ENCODE measurements around the gene RREB1. TPM values are rescaled to one million over a fixed set of nuclear protein-coding genes. Genes with fewer than 3 reads are reported as not detected.
A peak's percentile ranks its signal among the peaks of the same experiment; 100 is the strongest.

Gene RREB1
- total RNA-seq, 2 experiments from 2014 or later, result 14.7 to 18.1 TPM

DNA sequence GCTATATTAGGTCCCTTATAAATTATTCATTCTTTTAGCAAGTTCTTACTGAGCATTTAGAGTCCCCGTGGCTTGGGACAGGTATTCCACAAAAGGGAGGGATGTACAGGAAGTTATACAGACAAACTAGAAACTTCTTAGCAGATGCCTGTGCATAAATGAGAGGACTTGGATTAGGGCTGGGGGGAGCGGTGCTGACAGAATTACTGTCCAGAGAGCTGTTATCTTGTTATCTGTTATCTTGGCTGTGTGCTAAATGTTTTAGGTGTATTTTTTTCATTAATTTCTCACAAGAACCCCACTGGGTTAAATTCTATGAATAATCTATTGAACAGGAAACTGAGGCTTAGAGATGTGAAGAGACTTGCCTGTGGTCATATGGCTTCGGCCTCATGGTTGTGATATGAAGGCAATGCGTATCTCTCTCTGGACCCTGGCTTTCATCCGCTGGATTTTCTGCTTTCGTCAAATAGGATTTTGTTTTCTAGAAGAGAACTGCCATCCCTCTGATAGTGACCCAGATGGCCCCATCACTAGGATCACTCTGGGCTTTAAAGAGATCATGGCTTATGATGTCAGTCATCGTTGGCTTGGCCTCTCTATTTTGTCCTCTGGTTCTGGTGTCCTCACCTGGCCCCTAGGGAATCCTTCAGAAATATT, 32.3 kb upstream of the RREB1 start:
- ATAC-seq, result no peak
- no peak overlapping the region for H3K4me3 Mint-ChIP-seq
- no peaks in the 10 kb centered on the region for H3K9me3 Mint-ChIP-seq (ENCODE audit: low read depth)
- CTCF ChIA-PET, result no interaction called here
- H3K36me3 Mint-ChIP-seq (ENCODE audit: low read depth), result no peaks in the 10 kb centered on the region
- H3K27ac Mint-ChIP-seq, result no peak overlapping the region
- POLR2A ChIA-PET, result no interaction called here
- peaks cover 12% of the 10 kb centered on the region for H3K4me1 Mint-ChIP-seq
- intact Hi-C loops (cut with DNase I, micrococcal nuclease), result no loop called here
- no peak for DNase-seq
- peaks cover 24% of the 10 kb centered on the region for H3K27me3 Mint-ChIP-seq

DNA sequence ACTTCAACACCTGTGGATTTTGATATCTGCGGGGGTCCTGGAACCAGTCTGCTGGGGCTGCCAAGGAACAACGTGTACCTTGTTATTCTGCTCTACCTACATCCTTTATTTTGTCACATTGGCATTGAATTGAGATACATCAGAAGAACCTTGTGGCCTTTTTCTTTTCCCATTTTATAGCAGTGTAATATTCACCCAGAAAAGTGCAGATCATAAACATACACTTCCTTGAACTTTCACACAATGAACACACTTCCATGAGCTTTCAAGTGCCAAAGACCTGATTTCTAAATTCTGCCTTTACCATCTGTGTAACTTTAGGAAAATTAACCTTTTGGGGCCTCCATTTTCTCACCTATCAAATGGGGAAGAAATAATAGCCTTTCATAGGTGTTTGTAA, 29.9 kb upstream of the RREB1 start:
- CTCF ChIA-PET, result interaction anchor here (2.0 kb wide), 1 partner anchor 9 kb away, joined by 5 read pairs; no protein-coding TSS in a partner anchor
- no peak for DNase-seq
- H3K9me3 Mint-ChIP-seq (ENCODE audit: low read depth), result no peaks in the 10 kb centered on the region
- ATAC-seq, result no peak
- POLR2A ChIA-PET, result interaction anchor here (0.7 kb wide), 1 partner anchor 266 kb away, joined by 6 read pairs; no protein-coding TSS in a partner anchor
- H3K4me3 Mint-ChIP-seq, result no peak overlapping the region
- peaks cover 18% of the 10 kb centered on the region for H3K27me3 Mint-ChIP-seq
- intact Hi-C loops (cut with DNase I, micrococcal nuclease), result no loop called here
- no peaks in the 10 kb centered on the region for H3K36me3 Mint-ChIP-seq (ENCODE audit: low read depth)
- peaks cover 12% of the 10 kb centered on the region for H3K4me1 Mint-ChIP-seq
- H3K27ac Mint-ChIP-seq, result no peak overlapping the region

DNA sequence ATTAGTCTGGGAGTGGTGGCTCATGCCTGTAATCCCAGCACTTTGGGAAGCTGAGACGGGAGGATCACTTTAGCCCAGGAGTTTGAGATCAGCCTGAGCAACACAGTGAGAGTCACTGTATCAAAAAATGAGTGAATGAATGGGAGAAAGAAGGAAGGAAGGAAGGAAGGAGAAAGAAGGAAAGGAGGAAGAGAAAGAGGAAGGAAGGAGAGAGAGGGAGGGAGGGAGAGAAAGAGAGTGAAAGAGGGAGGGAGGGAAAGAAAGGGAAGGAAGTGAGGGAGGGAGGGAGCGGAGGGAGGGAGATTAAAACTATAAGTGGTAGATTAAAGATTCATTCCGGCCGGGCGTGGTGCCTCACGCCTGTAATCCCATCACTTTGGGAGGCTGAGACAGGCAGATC, 28.9 kb upstream of the RREB1 start:
- ChIA-PET POLR2A (interaction anchor here (0.7 kb wide), 1 partner anchor 383 kb away, joined by 3 read pairs; no protein-coding TSS in a partner anchor), CTCF (interaction anchor here (2.0 kb wide), 1 partner anchor 8 kb away, joined by 5 read pairs; no protein-coding TSS in a partner anchor)
- peaks cover 17% of the 10 kb centered on the region for H3K27me3 Mint-ChIP-seq
- peaks cover 5% of the 10 kb centered on the region for H3K4me1 Mint-ChIP-seq
- H3K36me3 Mint-ChIP-seq (ENCODE audit: low read depth), result no peaks in the 10 kb centered on the region
- intact Hi-C loops (cut with DNase I, micrococcal nuclease), result no loop called here
- no peak overlapping the region for H3K4me3 Mint-ChIP-seq
- no peak overlapping the region for H3K27ac Mint-ChIP-seq
- no peaks in the 10 kb centered on the region for H3K9me3 Mint-ChIP-seq (ENCODE audit: low read depth)
- DNase-seq, result no peak
- no peak for ATAC-seq

DNA sequence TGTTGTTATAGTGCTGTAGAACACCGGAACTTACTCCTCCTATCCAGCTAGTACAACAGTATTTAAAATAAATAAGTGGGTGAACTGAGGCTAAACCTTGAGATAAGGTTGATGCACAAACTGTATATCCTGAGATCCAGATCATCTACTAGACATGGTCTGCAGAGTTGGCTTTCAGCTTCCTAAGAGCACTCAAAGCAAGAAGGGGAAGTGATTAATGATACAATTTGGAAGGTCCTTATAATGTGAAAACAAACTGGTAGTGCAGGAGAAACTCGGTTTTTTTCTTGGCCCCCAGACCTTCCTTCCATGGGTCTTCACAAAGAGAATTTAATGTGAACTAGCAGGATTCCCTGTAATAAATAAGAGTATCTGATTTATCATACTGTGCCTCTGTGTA, 27.4 kb upstream of the RREB1 start:
- Mint-ChIP-seq H3K4me1 (no peaks in the 10 kb centered on the region), H3K9me3 (ENCODE audit: low read depth) (no peaks in the 10 kb centered on the region), H3K4me3 (no peak overlapping the region), H3K36me3 (ENCODE audit: low read depth) (no peaks in the 10 kb centered on the region), H3K27me3 (peaks cover 18% of the 10 kb centered on the region), H3K27ac (no peak overlapping the region)
- intact Hi-C loops (cut with DNase I, micrococcal nuclease), result no loop called here
- CTCF ChIA-PET, result no interaction called here
- POLR2A ChIA-PET, result no interaction called here
- no peak for DNase-seq
- no peak for ATAC-seq

GRCh38 chr6:7085911-7086310, 21.9 kb upstream of the RREB1 start:
- H3K36me3 Mint-ChIP-seq (ENCODE audit: low read depth), result no peaks in the 10 kb centered on the region
- intact Hi-C loops (cut with DNase I, micrococcal nuclease), result loop anchor here (1.0 to 5.0 kb wide), 9 partner anchors 12 to 299 kb away; partner anchors contain the start of gene RREB1 (in 2 of the 2)
- H3K9me3 Mint-ChIP-seq (ENCODE audit: low read depth), result no peaks in the 10 kb centered on the region
- H3K4me3 Mint-ChIP-seq, result no peak overlapping the region
- ChIA-PET POLR2A (interaction anchor here (2.3 kb wide), 1 partner anchor 21 kb away, joined by 14 read pairs; no protein-coding TSS in a partner anchor), CTCF (interaction anchor here (0.8 to 1.5 kb wide), 5 partner anchors 12 to 37 kb away, joined by 3 to 9 read pairs (median 4); no protein-coding TSS in a partner anchor)
- peak; percentile 27 for DNase-seq
- H3K4me1 Mint-ChIP-seq, result peaks cover 30% of the 10 kb centered on the region
- H3K27ac Mint-ChIP-seq, result no peak overlapping the region
- no peak for ATAC-seq
- peaks cover 6% of the 10 kb centered on the region for H3K27me3 Mint-ChIP-seq

DNA sequence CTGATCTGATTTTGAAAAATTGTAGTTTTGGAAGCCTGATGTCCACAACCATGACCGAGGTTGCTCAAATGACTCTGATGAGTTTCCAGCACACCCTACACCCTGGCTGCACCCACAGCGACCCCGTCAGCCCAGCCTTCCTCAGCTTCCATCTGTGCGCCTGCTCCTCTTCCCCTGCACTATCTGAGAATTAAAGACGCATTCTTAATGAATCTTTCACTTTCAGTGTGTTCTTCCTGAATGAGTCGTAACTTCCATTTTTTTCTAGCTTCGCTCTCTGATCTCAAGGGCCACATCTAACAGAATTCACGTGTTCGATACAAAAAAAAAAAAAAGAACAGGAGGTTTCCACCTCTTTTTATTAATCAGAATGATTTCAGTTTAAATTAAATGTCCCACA, 21.3 kb upstream of the RREB1 start:
- peak overlapping the region; percentile 53 for H3K4me3 Mint-ChIP-seq
- peaks cover 30% of the 10 kb centered on the region for H3K4me1 Mint-ChIP-seq
- ChIA-PET CTCF (interaction anchor here (0.7 to 1.5 kb wide), 10 partner anchors 8 to 1100 kb away, joined by 3 to 9 read pairs (median 4); no protein-coding TSS in a partner anchor), POLR2A (interaction anchor here (0.6 to 2.3 kb wide), 3 partner anchors 20 to 51 kb away, joined by 5 to 14 read pairs (median 5); no protein-coding TSS in a partner anchor)
- intact Hi-C loops (cut with DNase I, micrococcal nuclease), result loop anchor here (1.0 to 5.0 kb wide), 9 partner anchors 12 to 299 kb away; partner anchors contain the start of gene RREB1 (in 2 of the 2)
- peak; percentile 59 for ATAC-seq
- no peaks in the 10 kb centered on the region for H3K9me3 Mint-ChIP-seq (ENCODE audit: low read depth)
- H3K27me3 Mint-ChIP-seq, result peaks cover 6% of the 10 kb centered on the region
- H3K27ac Mint-ChIP-seq, result peak overlapping the region; percentile 26
- no peaks in the 10 kb centered on the region for H3K36me3 Mint-ChIP-seq (ENCODE audit: low read depth)
- peak; percentile 56 for DNase-seq

DNA sequence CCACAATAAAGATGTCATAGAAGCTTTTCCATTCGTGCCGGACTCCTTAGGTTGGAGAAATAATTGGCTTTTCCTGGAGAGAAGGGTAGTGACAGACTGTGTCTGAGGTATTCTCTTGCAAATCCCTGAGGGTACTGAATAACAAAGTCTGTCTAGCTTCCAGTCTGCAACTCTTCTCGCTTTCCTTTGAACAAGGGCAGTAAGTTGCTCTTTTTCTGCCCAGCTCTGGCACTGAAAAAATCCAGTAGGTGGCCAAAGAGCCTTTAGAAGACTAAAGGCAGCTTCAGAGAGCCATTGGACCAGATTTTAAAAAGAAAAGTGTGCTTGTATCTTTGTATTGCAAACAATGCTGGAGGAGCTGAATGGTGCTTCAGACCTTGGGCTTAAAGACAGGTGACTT, 20.7 kb upstream of the RREB1 start:
- POLR2A ChIA-PET, result interaction anchor here (0.6 to 2.3 kb wide), 4 partner anchors 13 to 51 kb away, joined by 3 to 14 read pairs (median 5); no protein-coding TSS in a partner anchor
- peaks cover 30% of the 10 kb centered on the region for H3K4me1 Mint-ChIP-seq
- DNase-seq (no peak), ATAC-seq (no peak)
- CTCF ChIA-PET, result interaction anchor here (0.6 to 1.5 kb wide), 15 partner anchors 9 to 1100 kb away, joined by 3 to 9 read pairs (median 3); no protein-coding TSS in a partner anchor
- intact Hi-C loops (cut with DNase I, micrococcal nuclease), result loop anchor here (1.0 to 5.0 kb wide), 7 partner anchors 20 to 300 kb away; partner anchors contain the start of gene RREB1 (in 1 of the 2)
- peaks cover 6% of the 10 kb centered on the region for H3K27me3 Mint-ChIP-seq
- peak overlapping the region; percentile 26 for H3K27ac Mint-ChIP-seq
- peak overlapping the region; percentile 53 for H3K4me3 Mint-ChIP-seq
- no peaks in the 10 kb centered on the region for H3K9me3 Mint-ChIP-seq (ENCODE audit: low read depth)
- no peaks in the 10 kb centered on the region for H3K36me3 Mint-ChIP-seq (ENCODE audit: low read depth)

GRCh38 chr6:7087491-7087979, 20.2 kb upstream of the RREB1 start:
- Mint-ChIP-seq H3K4me3 (peak overlapping the region; percentile 53), H3K9me3 (ENCODE audit: low read depth) (no peaks in the 10 kb centered on the region), H3K4me1 (peaks cover 30% of the 10 kb centered on the region), H3K27ac (peak overlapping the region; percentile 26), H3K27me3 (peaks cover 8% of the 10 kb centered on the region), H3K36me3 (ENCODE audit: low read depth) (no peaks in the 10 kb centered on the region)
- ChIA-PET CTCF (interaction anchor here (0.6 to 1.4 kb wide), 11 partner anchors 10 to 318 kb away, joined by 3 to 5 read pairs (median 3); no protein-coding TSS in a partner anchor), POLR2A (interaction anchor here (0.6 to 2.3 kb wide), 5 partner anchors 14 to 55 kb away, joined by 3 to 14 read pairs (median 5); no protein-coding TSS in a partner anchor)
- ATAC-seq, result peak; percentile 84
- intact Hi-C loops (cut with DNase I, micrococcal nuclease), result loop anchor here (1.0 to 5.0 kb wide), 7 partner anchors 19 to 300 kb away; partner anchors contain the start of gene RREB1 (in 1 of the 2)
- DNase-seq, result peak; percentile 65

- peaks cover 8% of the 10 kb centered on the region for H3K27me3 Mint-ChIP-seq
- POLR2A ChIA-PET, result interaction anchor here (0.6 to 2.3 kb wide), 4 partner anchors 15 to 54 kb away, joined by 3 to 14 read pairs (median 6); no protein-coding TSS in a partner anchor
- peak overlapping the region; percentile 53 for H3K4me3 Mint-ChIP-seq
- no peaks in the 10 kb centered on the region for H3K9me3 Mint-ChIP-seq (ENCODE audit: low read depth)
- ATAC-seq (peak; percentile 36), DNase-seq (peak; percentile 30)
- no peaks in the 10 kb centered on the region for H3K36me3 Mint-ChIP-seq (ENCODE audit: low read depth)
- H3K27ac Mint-ChIP-seq, result no peak overlapping the region
- H3K4me1 Mint-ChIP-seq, result peaks cover 30% of the 10 kb centered on the region
- CTCF ChIA-PET, result interaction anchor here (0.6 to 1.1 kb wide), 5 partner anchors 34 to 291 kb away, joined by 3 read pairs; no protein-coding TSS in a partner anchor
- intact Hi-C loops (cut with DNase I, micrococcal nuclease), result loop anchor here (5.0 kb wide), 2 partner anchors 154 to 301 kb away; no protein-coding TSS in a partner anchor
Observed at GRCh38 chr6:7088076-7088742, 19.6 kb upstream of the RREB1 start.

GRCh38 chr6:7098993-7099392, 8.8 kb upstream of the RREB1 start:
- Mint-ChIP-seq H3K27ac (no peak overlapping the region), H3K27me3 (no peaks in the 10 kb centered on the region), H3K4me3 (no peak overlapping the region), H3K36me3 (ENCODE audit: low read depth) (no peaks in the 10 kb centered on the region), H3K9me3 (ENCODE audit: low read depth) (no peaks in the 10 kb centered on the region), H3K4me1 (no peaks in the 10 kb centered on the region)
- ChIA-PET CTCF (interaction anchor here (1.2 kb wide), 1 partner anchor 67 kb away, joined by 3 read pairs; no protein-coding TSS in a partner anchor), POLR2A (no interaction called here)
- ATAC-seq, result no peak
- intact Hi-C loops (cut with DNase I, micrococcal nuclease), result no loop called here
- DNase-seq, result no peak
